Small intestine (tissue), 7 donors: Measurements from ENCODE around the gene HLA-G. TPM values are rescaled to one million over a fixed set of nuclear protein-coding genes. Genes with fewer than 3 reads are reported as not detected.

Source experiments
- DNase-seq, 2 donors: peaks; one replicate each; pipeline versions ENCODE4 v3.0.0 to v3.0.0-alpha.2; 2013
- FAIRE-seq: peaks from 2 replicates; lab custom pipeline; 2012; peaks lifted over from hg19 to GRCh38; lab: Jason Lieb, UNC
- H3K27ac ChIP-seq, 3 donors: one replicate each; pipeline ENCODE4 v1.5.1; 2013; ENCODE audit warnings: low read length in 2 of 3, mild to moderate bottlenecking in 2 of 3, control low read depth in 1 of 3, inconsistent platforms in 1 of 3, low read depth in 1 of 3, moderate library complexity in 1 of 3
- H3K27me3 ChIP-seq, 3 donors: one replicate each; pipeline ENCODE4 v1.6.1; 2013; ENCODE audit warnings: low read length in 3 of 3, inconsistent platforms in 1 of 3; ENCODE audit not compliant: control insufficient read depth in 3 of 3, insufficient read depth in 3 of 3
- H3K36me3 ChIP-seq, 3 donors: one replicate each; pipeline ENCODE4 v1.6.1; 2013; ENCODE audit warnings: low read length in 3 of 3, inconsistent platforms in 1 of 3, low read depth in 1 of 3, mild to moderate bottlenecking in 1 of 3, moderate library complexity in 1 of 3; ENCODE audit not compliant: control insufficient read depth in 3 of 3, insufficient read depth in 2 of 3
- H3K4me1 ChIP-seq, 3 donors: one replicate each; pipeline ENCODE4 v1.6.1; 2013; ENCODE audit warnings: low read length in 2 of 3, inconsistent platforms in 1 of 3, low read depth in 1 of 3, mild to moderate bottlenecking in 1 of 3, moderate library complexity in 1 of 3; ENCODE audit not compliant: control insufficient read depth in 3 of 3, insufficient read depth in 2 of 3
- H3K4me3 ChIP-seq, 3 donors: one replicate each; pipeline ENCODE4 v1.5.1; 2013; ENCODE audit warnings: low read length in 3 of 3, control low read depth in 1 of 3, inconsistent platforms in 1 of 3, low read depth in 1 of 3, mild to moderate bottlenecking in 1 of 3, moderate library complexity in 1 of 3
- H3K9me3 ChIP-seq, 2 donors: one replicate each; pipeline ENCODE4 v1.6.1; 2013; ENCODE audit warnings: low read depth in 1 of 2, low read length in 1 of 2; ENCODE audit not compliant: control insufficient read depth in 2 of 2, insufficient read depth in 1 of 2
- WGBS, 3 donors: extraction: QIAGEN DNeasy Blood & Tissue Kit; methylation state at CpG; one replicate each; pipeline ENCODE4 v1.1.7; 2013; 5-methylcytosine and 5-hydroxymethylcytosine counted together
- polyA plus RNA-seq, 4 donors: library from polyadenylated mRNA; stranded (reverse) in 3 of 4; unstranded in 1 of 4; fragments of 200-250 nt in 3 of 4; fragments of 120-200 nt in 1 of 4; gene quantifications; one replicate each; pipeline versions ENCODE4 v1.2.1 to v1.2.3, GENCODE V29; 2013
- donor health status: healthy with polysubstance abuse.
- donor health status: control.
- donor health status: control.
- donor health status: Bipolar disorder and iron deficiency.
- donor health status: healthy.

The HLA-G gene
- polyA plus RNA-seq, 4 donors: 0.21 to 5.6 (median 0.85) TPM; not detected in 1

DNA sequence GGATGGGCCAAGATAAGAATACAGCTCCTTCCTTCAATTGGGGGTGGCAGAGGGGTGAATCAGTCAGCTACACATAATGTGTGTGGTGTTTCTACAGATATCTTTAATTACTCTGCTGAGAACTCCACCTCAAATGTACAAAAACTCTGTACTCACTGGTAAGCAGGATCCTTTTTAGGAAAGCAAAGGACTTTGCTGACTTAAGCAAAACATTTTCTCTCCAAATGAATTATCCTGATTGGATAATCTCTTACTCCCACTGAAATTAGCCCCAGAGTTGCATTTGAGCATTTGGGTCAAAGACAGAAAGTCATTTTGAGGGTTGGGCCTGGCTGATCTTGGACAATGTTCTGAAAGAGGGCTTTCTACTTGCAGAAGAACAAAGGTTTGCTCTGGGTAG is 13.4 kb downstream of the HLA-G start:
- no peaks in the 10 kb centered on the region for H3K36me3 ChIP-seq
- H3K4me3 ChIP-seq: no peak overlapping the region
- no peak overlapping the region for H3K27ac ChIP-seq
- peaks cover 0 to 6% of the 10 kb centered on the region in 2 donors for H3K9me3 ChIP-seq
- FAIRE-seq (no peak), DNase-seq (no peak)
- no peaks in the 10 kb centered on the region for H3K4me1 ChIP-seq
- peaks cover 0 to 19% (median 3%) of the 10 kb centered on the region in 3 donors for H3K27me3 ChIP-seq

DNA sequence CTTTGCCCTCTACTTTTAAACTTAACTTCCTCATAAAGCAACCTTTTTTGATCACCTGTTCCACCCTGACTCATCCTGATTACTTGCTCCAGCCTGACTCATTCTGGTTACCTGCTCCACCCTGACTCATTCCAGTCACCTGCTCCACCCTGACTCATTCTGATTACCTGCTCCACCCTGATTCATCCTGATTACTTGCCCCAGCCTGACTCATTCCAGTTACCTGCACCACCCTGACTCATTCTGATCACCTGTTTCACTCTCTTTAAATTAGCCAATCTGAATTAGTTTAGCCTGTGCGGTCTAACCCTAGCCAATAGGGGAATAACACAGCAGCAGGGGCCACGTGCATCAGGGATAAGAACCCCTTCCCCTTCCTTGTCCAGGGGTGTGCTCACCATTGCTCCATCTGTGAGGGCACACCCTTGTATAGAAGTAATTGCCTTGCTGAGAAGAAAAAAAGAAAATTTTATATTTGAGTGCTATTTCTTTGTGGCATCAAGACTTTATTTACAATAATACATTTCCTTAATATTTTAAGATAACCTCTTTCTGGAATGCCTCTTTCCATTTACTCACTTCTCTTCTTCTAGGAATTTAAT is 17.9 kb downstream of the HLA-G start:
- DNase-seq (peak; percentile 60 to 86), FAIRE-seq (no peak)

DNA sequence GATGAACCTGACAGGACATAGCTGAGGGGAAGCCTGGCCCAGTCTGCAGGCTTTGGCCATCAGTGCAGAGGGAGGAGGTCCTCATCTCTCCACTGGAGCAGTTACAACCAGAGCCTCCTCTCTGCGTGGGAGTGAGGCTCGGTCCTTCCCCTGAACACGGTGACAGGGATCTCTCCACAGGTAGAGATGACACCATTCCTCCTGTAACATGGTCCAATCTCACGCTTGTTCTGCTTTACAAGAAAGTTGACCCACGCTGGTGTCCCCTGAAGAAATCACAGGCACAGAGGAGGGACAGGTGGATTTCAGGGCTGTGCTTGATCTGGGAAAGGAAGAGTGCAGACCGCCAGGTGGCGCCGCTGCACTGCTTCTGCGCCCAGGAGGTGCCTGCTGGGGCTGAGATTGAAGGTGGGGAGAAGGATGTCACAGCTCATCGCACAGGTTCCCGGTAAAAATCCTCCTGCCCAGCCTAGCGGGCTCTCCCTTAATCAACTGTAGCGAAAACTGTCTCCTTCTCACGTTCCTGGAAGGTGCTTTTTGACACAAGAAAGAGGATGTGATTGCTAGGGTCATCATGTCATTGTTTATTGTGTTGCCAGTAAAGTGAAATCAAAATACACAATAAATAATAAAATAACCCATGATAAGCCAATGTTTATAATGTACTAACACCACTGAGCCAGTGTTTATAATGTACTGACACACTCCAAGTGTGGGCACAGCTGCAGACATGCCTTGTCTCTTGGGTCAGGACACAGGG is 20.4 kb downstream of the HLA-G start:
- DNase-seq: peak; percentile 74 to 86
- Histone ChIP-seq H3K4me3 (no peak overlapping the region), H3K27ac (no peak overlapping the region), H3K4me1 (peaks cover 0 to 5% (median 0%) of the 10 kb centered on the region in 3 donors), H3K27me3 (peaks cover 2 to 43% (median 6%) of the 10 kb centered on the region in 3 donors), H3K36me3 (no peaks in the 10 kb centered on the region), H3K9me3 (peaks cover 0 to 6% of the 10 kb centered on the region in 2 donors)
- WGBS, 3 donors: 5 to 11% (median 6%) methylated on average over 14 of the region's 14 CpGs
- no peak for FAIRE-seq

More for the DNA sequence above, 17.9 kb downstream of the HLA-G start:
- Histone ChIP-seq H3K4me3 (no peak overlapping the region), H3K27ac (peak overlapping the region in 1 of 3 donors; percentile 37), H3K27me3 (peaks cover 2 to 32% (median 3%) of the 10 kb centered on the region in 3 donors), H3K9me3 (peaks cover 0 to 6% of the 10 kb centered on the region in 2 donors), H3K4me1 (peaks cover 0 to 5% (median 0%) of the 10 kb centered on the region in 3 donors), H3K36me3 (no peaks in the 10 kb centered on the region)
- 37 to 65% (median 53%) methylated on average over 2 of the region's 2 CpGs for WGBS, 3 donors

DNA sequence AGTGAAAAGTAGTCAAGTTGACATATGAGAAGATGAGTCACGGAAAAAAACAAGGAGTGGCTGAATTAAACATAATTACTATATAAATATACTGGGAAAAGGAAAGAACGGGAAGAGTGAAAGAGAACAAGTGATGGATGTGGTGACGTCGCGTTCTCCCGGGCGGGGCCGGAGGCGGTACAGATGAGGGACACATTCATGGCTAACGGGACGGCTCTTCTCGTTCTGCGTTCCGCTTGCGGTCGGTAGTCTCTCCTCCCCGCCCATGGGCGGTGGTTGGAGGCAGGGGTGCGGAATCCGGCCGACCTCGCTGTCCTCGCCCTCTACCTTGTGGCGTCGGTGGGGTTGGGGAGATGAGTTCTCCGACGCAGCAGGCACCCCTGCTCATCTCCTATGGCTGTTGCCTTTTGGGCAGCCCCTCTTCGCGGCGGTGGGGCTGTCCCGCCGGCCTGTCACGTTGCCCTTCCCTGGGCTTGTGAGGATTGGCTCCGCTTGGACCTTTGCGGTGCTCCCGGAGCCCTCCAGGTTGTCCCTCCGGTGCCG is 22.5 kb downstream of the HLA-G start:
- 4 to 20% (median 12%) methylated on average over 37 to 38 of the region's 38 CpGs for WGBS, 3 donors
- peak in 1 of 2 donors; percentile 26 for DNase-seq
- no peak for FAIRE-seq

DNA sequence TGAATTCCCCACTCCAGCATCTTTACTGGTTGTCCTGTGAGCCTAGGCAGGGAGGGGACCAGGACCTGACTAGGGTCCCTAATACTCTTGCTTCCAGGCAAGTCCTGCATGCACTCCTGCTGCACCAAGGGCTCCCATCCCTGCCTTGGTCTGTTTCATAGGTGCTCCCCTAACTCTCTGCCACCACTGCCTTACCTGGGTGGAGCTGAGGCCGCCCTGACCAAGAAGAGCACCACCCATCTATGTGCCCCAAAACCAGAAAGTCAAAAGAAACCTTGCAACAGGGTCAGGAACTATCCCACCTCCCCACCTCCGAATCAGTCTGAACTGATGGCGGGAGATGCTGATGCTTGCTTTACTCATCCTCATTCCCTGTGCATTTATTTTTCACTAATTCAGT is 23.6 kb downstream of the HLA-G start:
- H3K27ac ChIP-seq: no peak overlapping the region
- H3K4me3 ChIP-seq: no peak overlapping the region
- H3K9me3 ChIP-seq: no peaks in the 10 kb centered on the region
- DNase-seq (no peak), FAIRE-seq (no peak)
- H3K4me1 ChIP-seq: peaks cover 0 to 5% (median 0%) of the 10 kb centered on the region in 3 donors
- 76 to 92% (median 84%) methylated on average over 3 of the region's 3 CpGs for WGBS, 3 donors
- H3K36me3 ChIP-seq: no peaks in the 10 kb centered on the region
- H3K27me3 ChIP-seq: peaks cover 2 to 47% (median 6%) of the 10 kb centered on the region in 3 donors

More for the DNA sequence above, 22.5 kb downstream of the HLA-G start:
- H3K4me1 ChIP-seq: peaks cover 0 to 5% (median 0%) of the 10 kb centered on the region in 3 donors
- H3K27ac ChIP-seq: no peak overlapping the region
- no peaks in the 10 kb centered on the region for H3K36me3 ChIP-seq
- H3K4me3 ChIP-seq: peak overlapping the region in 1 of 3 donors; percentile 26
- H3K27me3 ChIP-seq: peaks cover 2 to 49% (median 6%) of the 10 kb centered on the region in 3 donors
- H3K9me3 ChIP-seq: peaks cover 0 to 6% of the 10 kb centered on the region in 2 donors

DNA sequence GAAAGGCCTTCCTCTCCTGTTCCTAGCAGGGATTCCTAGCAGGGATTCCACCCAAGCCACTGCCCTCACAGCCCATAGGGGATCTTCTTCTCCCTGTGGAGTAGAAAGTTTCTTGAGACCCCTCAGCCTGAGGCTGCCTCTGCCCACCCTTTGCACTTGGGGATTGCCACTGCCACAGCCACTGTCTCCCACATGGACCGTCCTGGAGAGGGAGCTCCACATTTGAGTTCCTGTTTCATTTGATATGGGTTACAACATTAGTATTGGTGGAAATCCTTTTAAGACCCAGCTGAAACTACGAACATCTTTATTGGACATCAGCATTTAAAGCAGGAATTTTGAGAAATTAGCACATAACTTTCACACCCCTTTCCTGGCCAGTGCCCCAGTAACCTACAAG is 25.6 kb downstream of the HLA-G start:
- WGBS, 3 donors: 25 to 51% (median 39%) methylated on average over 2 of the region's 2 CpGs
- Histone ChIP-seq H3K27me3 (peaks cover 2 to 43% (median 6%) of the 10 kb centered on the region in 3 donors), H3K27ac (no peak overlapping the region), H3K4me1 (peaks cover 0 to 5% (median 0%) of the 10 kb centered on the region in 3 donors), H3K4me3 (no peak overlapping the region), H3K36me3 (no peaks in the 10 kb centered on the region), H3K9me3 (no peaks in the 10 kb centered on the region)
- no peak for FAIRE-seq
- no peak for DNase-seq

DNA sequence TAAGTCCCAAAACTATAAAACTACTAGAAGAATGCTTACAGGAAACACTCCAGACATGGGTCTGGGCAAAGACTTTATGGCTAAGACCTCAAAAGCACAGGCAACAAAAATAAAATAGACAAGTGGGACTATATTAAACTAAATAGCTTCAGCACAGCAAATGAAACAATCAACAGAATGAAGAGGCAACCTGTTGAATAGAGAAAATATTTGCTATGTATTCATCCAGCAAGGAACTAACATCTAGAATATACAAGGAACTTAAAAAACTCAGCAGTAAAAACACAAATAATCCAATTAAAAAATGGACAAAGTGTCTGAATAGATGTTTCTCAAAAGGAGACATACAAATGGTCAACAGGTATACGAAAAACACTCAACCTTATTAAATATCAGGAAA is 30.4 kb downstream of the HLA-G start:
- FAIRE-seq (peak; percentile 44), DNase-seq (no peak)
- no peaks in the 10 kb centered on the region for H3K4me1 ChIP-seq
- no peaks in the 10 kb centered on the region for H3K36me3 ChIP-seq
- H3K9me3 ChIP-seq: no peaks in the 10 kb centered on the region
- H3K27ac ChIP-seq: no peak overlapping the region
- 44 to 83% (median 76%) methylated on average over 1 of the region's 1 CpG for WGBS, 3 donors
- no peak overlapping the region for H3K4me3 ChIP-seq
- H3K27me3 ChIP-seq: peaks cover 0 to 27% (median 5%) of the 10 kb centered on the region in 3 donors

DNA sequence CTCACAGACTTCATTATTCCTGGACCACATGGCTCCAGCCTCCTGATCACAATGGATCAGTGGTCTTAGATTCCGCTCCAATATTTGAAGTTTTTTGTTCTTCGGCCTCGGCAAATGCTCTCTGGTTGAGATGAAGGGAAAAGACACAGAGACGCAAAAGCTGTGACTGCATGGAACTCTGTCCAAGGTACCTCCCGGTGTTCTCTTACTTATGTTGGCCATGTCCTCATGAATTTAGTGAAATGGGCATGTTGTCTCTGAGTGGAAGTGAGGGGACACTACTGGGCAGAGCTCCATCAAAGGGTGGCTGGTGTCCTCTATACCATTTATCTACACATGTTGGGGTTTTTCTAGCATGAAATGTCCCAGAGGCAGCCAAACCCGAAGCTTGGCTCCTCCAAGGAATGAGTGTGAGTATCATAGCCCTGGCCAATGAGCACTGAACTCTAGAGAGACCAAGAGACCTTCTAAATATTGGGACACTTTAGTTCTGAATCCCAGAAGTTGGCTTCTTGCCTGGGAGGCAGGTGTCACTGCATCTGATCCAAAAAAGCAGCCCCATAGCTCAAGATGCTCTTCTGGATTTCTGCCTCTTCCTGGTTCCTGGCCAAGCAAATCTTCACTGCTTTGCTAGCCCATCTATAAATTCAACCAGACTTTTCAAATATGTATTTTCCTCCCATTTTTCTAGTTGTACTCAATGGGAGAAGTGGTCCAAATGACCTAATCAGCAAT is 34.1 kb downstream of the HLA-G start:
- Histone ChIP-seq H3K9me3 (no peaks in the 10 kb centered on the region), H3K4me1 (peaks cover 0 to 7% (median 0%) of the 10 kb centered on the region in 3 donors), H3K36me3 (no peaks in the 10 kb centered on the region), H3K27ac (no peak overlapping the region), H3K27me3 (peaks cover 0 to 47% (median 10%) of the 10 kb centered on the region in 3 donors), H3K4me3 (no peak overlapping the region)
- WGBS, 3 donors: 67 to 77% (median 73%) methylated on average over 6 of the region's 6 CpGs
- DNase-seq (no peak), FAIRE-seq (no peak)
